ENCODE measurements around the gene SLC25A18.

The SLC25A18 gene

GRCh38 chr22:17579535-17579981, 16.3 kb downstream of the SLC25A18 start:
- DNase-seq (ENCODE audit: low read depth) = no peak
- no peak overlapping the region for H3K4me3 ChIP-seq (ENCODE audit: low read length)
- no peak for TF ChIP-seq CTCF (IDR thresholded peaks at IDR 0.05; ENCODE audit: insufficient read depth, low read depth, low read length, missing control alignments)

GRCh38 chr22:17580441-17581031, 17.2 kb downstream of the SLC25A18 start:
- no peak for TF ChIP-seq CTCF (IDR thresholded peaks at IDR 0.05; ENCODE audit: insufficient read depth, low read depth, low read length, missing control alignments)
- H3K4me3 ChIP-seq (ENCODE audit: low read length) = no peak overlapping the region
- no peak for DNase-seq (ENCODE audit: low read depth)

GRCh38 chr22:17581056-17581455, 17.8 kb downstream of the SLC25A18 start:
- DNase-seq (ENCODE audit: low read depth) = no peak
- H3K4me3 ChIP-seq (ENCODE audit: low read length) = no peak overlapping the region
- no peak for TF ChIP-seq CTCF (IDR thresholded peaks at IDR 0.05; ENCODE audit: insufficient read depth, low read depth, low read length, missing control alignments)

- DNase-seq (ENCODE audit: low read depth) = no peak
- no peak overlapping the region for H3K4me3 ChIP-seq (ENCODE audit: low read length)
- TF ChIP-seq CTCF (IDR thresholded peaks at IDR 0.05; ENCODE audit: insufficient read depth, low read depth, low read length, missing control alignments) = no peak
Observed at GRCh38 chr22:17581631-17582030, 18.3 kb downstream of the SLC25A18 start.

GRCh38 chr22:17583151-17583550, 19.9 kb downstream of the SLC25A18 start:
- H3K4me3 ChIP-seq (ENCODE audit: low read length) = no peak overlapping the region
- no peak for DNase-seq (ENCODE audit: low read depth)
- TF ChIP-seq CTCF (IDR thresholded peaks at IDR 0.05; ENCODE audit: insufficient read depth, low read depth, low read length, missing control alignments) = no peak

- DNase-seq (ENCODE audit: low read depth) = no peak
- H3K4me3 ChIP-seq (ENCODE audit: low read length) = no peak overlapping the region
- TF ChIP-seq CTCF (IDR thresholded peaks at IDR 0.05; ENCODE audit: insufficient read depth, low read depth, low read length, missing control alignments) = no peak
Observed at GRCh38 chr22:17586831-17587440, 23.6 kb downstream of the SLC25A18 start.

- H3K4me3 ChIP-seq (ENCODE audit: low read length) = no peak overlapping the region
- TF ChIP-seq CTCF (IDR thresholded peaks at IDR 0.05; ENCODE audit: insufficient read depth, low read depth, low read length, missing control alignments) = no peak
- DNase-seq (ENCODE audit: low read depth) = no peak
Observed at GRCh38 chr22:17587629-17588028, 24.3 kb downstream of the SLC25A18 start.

All from epithelial cell of esophagus (primary cell).